Common myeloid progenitor, CD34-positive (primary cell): ENCODE data around the gene IGDCC3.

Source experiments
- CTCF ChIA-PET: fragments of 350-600 bp; sonication (Branson Sonifier 250); formaldehyde crosslinking; loops from one replicate; lab custom pipeline; 2021; ENCODE audit warnings: antibody characterized with exemption; lab: Charles Lee
- POLR2A ChIA-PET: fragments of 350-600 bp; sonication (Branson Sonifier 250); formaldehyde crosslinking; loops from one replicate; lab custom pipeline; 2021; ENCODE audit warnings: antibody characterized with exemption; lab: Charles Lee
- DNase-seq, 3 donors: peaks; one replicate each; pipeline versions ENCODE4 v3.0.0 to v3.0.0-alpha.2; 2013
- H3K27ac ChIP-seq, 2 experiments: 1 replicate in 1 of 2; 2 replicates in 1 of 2; pipeline ENCODE4 v1.7.0; 2013; ENCODE audit warnings: inconsistent platforms in 2 of 2, low read length in 2 of 2, mild to moderate bottlenecking in 2 of 2, low read depth in 1 of 2, moderate library complexity in 1 of 2; ENCODE audit not compliant: severe bottlenecking in 2 of 2, insufficient read depth in 1 of 2, poor library complexity in 1 of 2
- H3K27me3 ChIP-seq, 5 experiments: replicated peaks in 2 of 5; 1 replicate in 3 of 5; 2 replicates in 2 of 5; pipeline versions ENCODE4 v1.6.1 to v1.7.0; 2013; ENCODE audit warnings: low read length in 4 of 5, mild to moderate bottlenecking in 2 of 5, moderate library complexity in 2 of 5, inconsistent platforms in 1 of 5; ENCODE audit not compliant: insufficient read depth in 5 of 5, control insufficient read depth in 4 of 5
- H3K36me3 ChIP-seq, 4 experiments: 1 replicate in 2 of 4; 2 replicates in 2 of 4; pipeline versions ENCODE4 v1.6.1 to v1.7.0; 2013; ENCODE audit warnings: low read length in 3 of 4, control low read depth in 1 of 4, mild to moderate bottlenecking in 1 of 4; ENCODE audit not compliant: control insufficient read depth in 4 of 4, insufficient read depth in 4 of 4
- H3K4me1 ChIP-seq, 4 experiments: 1 replicate in 3 of 4; 2 replicates in 1 of 4; pipeline versions ENCODE4 v1.6.1 to v1.7.1; 2013; ENCODE audit warnings: low read length in 3 of 4, mild to moderate bottlenecking in 3 of 4, control low read depth in 1 of 4, inconsistent platforms in 1 of 4, moderate library complexity in 1 of 4; ENCODE audit not compliant: control insufficient read depth in 4 of 4, insufficient read depth in 4 of 4; ENCODE audit errors: control extremely low read depth in 1 of 4
- H3K4me3 ChIP-seq, 7 experiments: 1 replicate in 4 of 7; 2 replicates in 3 of 7; pipeline versions ENCODE4 v1.5.1 to v1.7.0; 2013; ENCODE audit warnings: mild to moderate bottlenecking in 7 of 7, low read length in 6 of 7, moderate library complexity in 6 of 7, inconsistent platforms in 2 of 7, low read depth in 2 of 7, control low read depth in 1 of 7; ENCODE audit not compliant: insufficient read depth in 4 of 7, control insufficient read depth in 1 of 7; ENCODE audit errors: extremely low read depth in 1 of 7
- H3K9me3 ChIP-seq, 5 experiments: 1 replicate in 4 of 5; 2 replicates in 1 of 5; pipeline versions ENCODE4 v1.6.1 to v1.7.1; 2013; ENCODE audit warnings: low read length in 4 of 5, mild to moderate bottlenecking in 2 of 5, inconsistent platforms in 1 of 5, low read depth in 1 of 5, moderate library complexity in 1 of 5; ENCODE audit not compliant: control insufficient read depth in 4 of 5, insufficient read depth in 2 of 5; ENCODE audit errors: control extremely low read depth in 1 of 5
- WGBS: methylation state at CpG from one replicate; pipeline ENCODE4 v1.1.5; 2013; ENCODE audit not compliant: insufficient coverage; 5-methylcytosine and 5-hydroxymethylcytosine counted together

Gene IGDCC3

DNA sequence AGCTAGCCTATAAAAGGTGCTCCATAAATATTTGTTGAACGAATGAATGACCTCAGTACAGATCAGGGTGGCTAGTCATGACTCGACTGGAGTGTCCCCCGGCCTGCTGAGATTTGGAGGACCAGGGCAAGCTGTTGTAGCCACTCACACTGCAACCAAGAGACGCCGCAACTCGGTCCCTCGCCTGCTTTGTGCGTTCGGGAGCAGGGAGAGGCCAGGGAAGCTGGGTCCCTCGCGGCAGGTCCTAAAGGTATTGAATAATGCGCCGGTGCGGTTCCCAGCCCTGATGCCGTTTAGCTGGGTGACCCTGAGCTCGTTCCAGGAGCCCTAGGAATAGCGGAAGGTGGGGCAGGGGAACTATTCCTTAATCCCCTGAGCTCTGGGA lies 43.2 kb upstream of the IGDCC3 start:
- peaks cover 0 to 21% (median 21%) of the 10 kb centered on the region in 4 experiments for H3K4me1 ChIP-seq
- no peaks in the 10 kb centered on the region for H3K36me3 ChIP-seq
- H3K27ac ChIP-seq, result no peak overlapping the region
- ChIA-PET CTCF (interaction anchor here (0.7 to 2.2 kb wide), 8 partner anchors 8 to 38 kb away, joined by 3 to 6 read pairs (median 4); no protein-coding TSS in a partner anchor), POLR2A (interaction anchor here (0.7 to 1.2 kb wide), 2 partner anchors 16 to 116 kb away, joined by 3 to 6 read pairs; partner anchors contain the start of gene RNU5B-1)
- H3K4me3 ChIP-seq, result peak overlapping the region in 6 of 7 experiments; percentile 26 to 70 (median 58)
- DNase-seq, result no peak
- H3K9me3 ChIP-seq, result no peaks in the 10 kb centered on the region
- WGBS, result 29% methylated on average over 16 of the region's 17 CpGs
- H3K27me3 ChIP-seq, result peaks cover 10 to 71% (median 29%) of the 10 kb centered on the region in 5 experiments

DNA sequence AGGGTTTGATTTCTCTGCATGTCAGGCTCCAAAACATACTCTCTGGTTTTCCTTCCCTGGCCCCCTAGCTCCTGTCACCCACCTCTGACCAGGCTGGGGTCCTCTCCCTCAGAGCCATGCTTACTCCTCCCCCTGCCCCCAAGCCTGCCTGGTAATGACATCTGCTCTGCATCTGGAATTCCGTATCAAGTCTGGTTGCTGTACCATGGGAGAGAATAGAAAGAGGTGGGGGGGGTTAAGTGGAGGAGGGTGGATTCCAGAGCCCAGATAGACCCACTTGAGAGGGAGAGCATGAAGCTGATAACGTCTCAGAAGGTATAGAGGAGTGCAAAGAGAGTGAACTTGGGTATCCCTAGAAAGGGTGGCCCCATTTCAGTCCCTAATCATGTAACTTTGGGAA lies 40.8 kb upstream of the IGDCC3 start:
- DNase-seq, result no peak
- Histone ChIP-seq H3K9me3 (no peaks in the 10 kb centered on the region), H3K4me1 (peaks cover 0 to 21% (median 21%) of the 10 kb centered on the region in 4 experiments), H3K27ac (no peak overlapping the region), H3K27me3 (peaks cover 5 to 64% (median 28%) of the 10 kb centered on the region in 5 experiments), H3K36me3 (no peaks in the 10 kb centered on the region), H3K4me3 (no peak overlapping the region)
- POLR2A ChIA-PET, result no interaction called here
- CTCF ChIA-PET, result interaction anchor here (1.0 to 1.4 kb wide), 2 partner anchors 17 to 100 kb away, joined by 3 to 6 read pairs; no protein-coding TSS in a partner anchor
- 100% methylated on average over 1 of the region's 2 CpGs for WGBS

DNA sequence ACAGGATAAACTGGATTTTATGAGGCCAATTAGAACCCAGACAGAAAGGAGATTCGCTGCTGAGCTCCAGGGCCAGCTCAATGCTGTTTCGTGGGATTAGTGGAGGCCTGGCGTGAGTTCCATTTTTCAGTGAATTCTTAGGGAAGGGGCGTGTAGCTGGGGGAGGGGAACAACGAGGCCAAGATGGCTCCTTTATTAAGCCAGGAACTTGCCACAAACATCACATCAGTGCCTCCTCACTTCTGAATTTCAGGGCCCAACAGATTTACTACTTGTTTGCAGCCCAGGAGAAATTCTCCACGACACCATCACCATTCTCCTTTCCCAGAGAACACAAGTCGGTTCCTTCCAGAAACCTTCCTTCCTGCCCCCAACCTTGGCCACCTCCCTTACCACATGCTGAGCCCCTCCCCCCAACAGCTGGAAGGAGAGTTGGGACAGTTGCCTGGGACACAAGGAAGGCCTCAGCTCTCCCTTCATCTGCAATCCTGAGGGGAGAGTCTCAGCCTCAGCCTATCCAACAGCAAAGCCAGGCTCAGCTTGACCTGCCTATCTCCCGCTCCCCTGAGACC lies 39.1 kb upstream of the IGDCC3 start:
- 94% methylated on average over 5 of the region's 8 CpGs for whole genome bisulfite sequencing
- ChIA-PET POLR2A (no interaction called here), CTCF (interaction anchor here (0.6 kb wide), 1 partner anchor 215 kb away, joined by 3 read pairs; no protein-coding TSS in a partner anchor)
- Histone ChIP-seq H3K27me3 (peaks cover 0 to 49% (median 23%) of the 10 kb centered on the region in 5 experiments), H3K27ac (no peak overlapping the region), H3K4me3 (no peak overlapping the region), H3K36me3 (no peaks in the 10 kb centered on the region), H3K9me3 (no peaks in the 10 kb centered on the region), H3K4me1 (peaks cover 0 to 13% (median 11%) of the 10 kb centered on the region in 4 experiments)
- no peak for DNase-seq

- Histone ChIP-seq H3K9me3 (no peaks in the 10 kb centered on the region), H3K4me3 (no peak overlapping the region), H3K4me1 (no peaks in the 10 kb centered on the region), H3K27ac (no peak overlapping the region), H3K27me3 (peaks cover 2 to 35% (median 12%) of the 10 kb centered on the region in 5 experiments), H3K36me3 (no peaks in the 10 kb centered on the region)
- POLR2A ChIA-PET, result no interaction called here
- WGBS, result 95% methylated on average over 14 of the region's 14 CpGs
- DNase-seq, result no peak
- CTCF ChIA-PET, result interaction anchor here (1.0 to 3.4 kb wide), 4 partner anchors 15 to 35 kb away, joined by 3 to 23 read pairs (median 4); no protein-coding TSS in a partner anchor
These were observed 37.2 kb upstream of the IGDCC3 start for GRCh38 chr15:65414841-65415621.

DNA sequence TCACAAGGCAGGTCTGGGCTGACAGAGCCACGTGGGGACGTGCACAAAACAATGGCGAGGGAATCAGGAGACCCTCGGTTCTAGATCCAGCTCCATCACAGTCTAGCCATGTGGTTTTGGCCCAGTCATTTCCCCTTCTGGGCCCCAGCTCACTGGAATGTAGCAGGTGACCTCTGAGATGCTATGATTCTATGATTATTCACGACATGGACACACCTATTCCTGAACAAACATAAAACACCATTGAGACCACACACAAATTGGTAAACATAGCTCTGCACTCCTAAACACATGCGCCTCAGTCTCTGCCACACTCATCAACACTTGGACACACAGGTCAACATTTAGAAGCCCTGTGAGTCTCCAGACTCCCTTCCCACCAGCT lies 36.0 kb upstream of the IGDCC3 start:
- DNase-seq, result no peak
- 92% methylated on average over 5 of the region's 6 CpGs for WGBS
- Histone ChIP-seq H3K9me3 (no peaks in the 10 kb centered on the region), H3K4me3 (no peak overlapping the region), H3K27me3 (peaks cover 2 to 25% (median 6%) of the 10 kb centered on the region in 5 experiments), H3K27ac (no peak overlapping the region), H3K4me1 (peaks cover 0 to 12% (median 9%) of the 10 kb centered on the region in 4 experiments), H3K36me3 (no peaks in the 10 kb centered on the region)
- POLR2A ChIA-PET, result no interaction called here
- CTCF ChIA-PET, result interaction anchor here (0.9 to 3.4 kb wide), 6 partner anchors 13 to 54 kb away, joined by 3 to 23 read pairs (median 4); no protein-coding TSS in a partner anchor

DNA sequence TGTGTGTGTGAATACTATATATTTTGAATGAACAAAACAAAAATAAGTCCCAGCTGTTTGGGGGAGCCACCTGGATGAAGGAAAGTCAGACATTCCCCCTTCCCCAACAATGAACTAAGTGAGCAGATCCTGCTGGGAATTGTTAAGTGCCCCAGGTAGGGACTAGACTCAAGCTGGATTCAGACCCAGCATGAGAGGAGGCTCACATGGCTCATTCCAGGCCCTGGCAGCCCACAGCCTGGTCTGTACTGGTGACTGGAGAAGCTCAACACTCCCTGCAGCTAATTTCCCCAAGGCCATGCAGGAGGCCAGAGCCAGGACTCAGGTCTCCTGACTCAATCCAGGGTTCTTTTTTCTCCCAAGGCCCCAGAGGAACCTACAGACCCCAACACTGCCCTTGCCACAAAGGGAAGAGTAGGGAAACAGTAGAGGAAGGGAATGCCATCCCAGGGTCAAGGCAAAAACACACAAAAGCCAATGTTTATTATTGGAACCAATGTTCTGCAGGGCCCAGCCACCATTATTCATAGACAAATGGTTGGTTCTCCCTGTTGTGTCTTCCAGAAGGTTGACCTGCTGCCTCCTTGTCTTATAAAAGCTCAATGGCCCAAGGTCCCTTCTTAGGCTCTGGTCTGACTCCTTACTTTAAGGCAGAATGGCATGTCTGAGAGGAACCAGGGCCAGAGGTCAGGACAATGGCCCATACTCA lies 35.4 kb upstream of the IGDCC3 start:
- no peaks in the 10 kb centered on the region for H3K36me3 ChIP-seq
- H3K9me3 ChIP-seq, result no peaks in the 10 kb centered on the region
- H3K4me1 ChIP-seq, result peaks cover 0 to 16% (median 13%) of the 10 kb centered on the region in 4 experiments
- peaks cover 2 to 20% (median 6%) of the 10 kb centered on the region in 5 experiments for H3K27me3 ChIP-seq
- no peak overlapping the region for H3K27ac ChIP-seq
- POLR2A ChIA-PET, result no interaction called here
- DNase-seq, result no peak
- no peak overlapping the region for H3K4me3 ChIP-seq
- CTCF ChIA-PET, result interaction anchor here (0.7 to 3.4 kb wide), 6 partner anchors 8 to 93 kb away, joined by 3 to 23 read pairs (median 4); no protein-coding TSS in a partner anchor
